ENCODE measurements around the gene PRIMA1. TPM values are rescaled to one million over a fixed set of nuclear protein-coding genes. Genes with fewer than 3 reads are reported as not detected.

The PRIMA1 gene
- total RNA-seq, 2 donors from 2014 or later = 2.3 to 3.5 TPM

GRCh38 chr14:93747560-93747959 lies 40.7 kb downstream of the PRIMA1 start:
- DNase-seq (ENCODE audit: low spot score) (no peak), ATAC-seq (ENCODE audit: insufficient number of reproducible peaks, low FRiP score, low read depth) (no peak)
- H3K27ac ChIP-seq = no peak overlapping the region
- no peak overlapping the region for H3K4me3 ChIP-seq
- no peak for TF ChIP-seq CTCF (IDR thresholded peaks at IDR 0.05)
- no peaks in the 10 kb centered on the region for H3K9me3 ChIP-seq
- peaks cover 0 to under 1% of the 10 kb centered on the region in 2 donors for H3K4me1 ChIP-seq (ENCODE audit: control insufficient read depth in 1 of 2, low read depth in 2 of 2)
- H3K36me3 ChIP-seq = no peaks in the 10 kb centered on the region
- no peaks in the 10 kb centered on the region for H3K27me3 ChIP-seq (replicated peaks; ENCODE audit: insufficient read depth)

- Histone ChIP-seq H3K27me3 (replicated peaks; ENCODE audit: insufficient read depth) (no peaks in the 10 kb centered on the region), H3K4me3 (no peak overlapping the region), H3K9me3 (no peaks in the 10 kb centered on the region), H3K4me1 (ENCODE audit: control insufficient read depth in 1 of 2, low read depth in 2 of 2) (no peaks in the 10 kb centered on the region), H3K27ac (no peak overlapping the region), H3K36me3 (no peaks in the 10 kb centered on the region)
- ATAC-seq (ENCODE audit: insufficient number of reproducible peaks, low FRiP score, low read depth) (no peak), DNase-seq (ENCODE audit: low spot score) (no peak)
- no peak for TF ChIP-seq CTCF (IDR thresholded peaks at IDR 0.05)
Observed at GRCh38 chr14:93747102-93747501, 41.2 kb downstream of the PRIMA1 start.

- TF ChIP-seq CTCF (IDR thresholded peaks at IDR 0.05) = no peak
- Histone ChIP-seq H3K27ac (no peak overlapping the region), H3K36me3 (no peaks in the 10 kb centered on the region), H3K9me3 (no peaks in the 10 kb centered on the region), H3K27me3 (replicated peaks; ENCODE audit: insufficient read depth) (no peaks in the 10 kb centered on the region), H3K4me3 (no peak overlapping the region), H3K4me1 (ENCODE audit: control insufficient read depth in 1 of 2, low read depth in 2 of 2) (no peaks in the 10 kb centered on the region)
- DNase-seq (ENCODE audit: low spot score) (no peak), ATAC-seq (ENCODE audit: insufficient number of reproducible peaks, low FRiP score, low read depth) (no peak)
Observed at GRCh38 chr14:93745603-93746273, 42.5 kb downstream of the PRIMA1 start.

- no peak for DNase-seq (ENCODE audit: low spot score)
- H3K36me3 ChIP-seq = no peaks in the 10 kb centered on the region
- ATAC-seq (ENCODE audit: insufficient number of reproducible peaks, low FRiP score, low read depth) = no peak
- no peak for TF ChIP-seq CTCF (IDR thresholded peaks at IDR 0.05)
- H3K4me1 ChIP-seq (ENCODE audit: control insufficient read depth in 1 of 2, low read depth in 2 of 2) = no peaks in the 10 kb centered on the region
- H3K27me3 ChIP-seq (replicated peaks; ENCODE audit: insufficient read depth) = no peaks in the 10 kb centered on the region
- H3K4me3 ChIP-seq = no peak overlapping the region
- H3K9me3 ChIP-seq = no peaks in the 10 kb centered on the region
- H3K27ac ChIP-seq = no peak overlapping the region
Observed at GRCh38 chr14:93744876-93745275, 43.4 kb downstream of the PRIMA1 start.

GRCh38 chr14:93744176-93744575 lies 44.1 kb downstream of the PRIMA1 start:
- no peak for DNase-seq (ENCODE audit: low spot score)

More at GRCh38 chr14:93744176-93744575, 44.1 kb downstream of the PRIMA1 start:
- Histone ChIP-seq H3K9me3 (no peaks in the 10 kb centered on the region), H3K27ac (no peak overlapping the region), H3K4me3 (no peak overlapping the region), H3K27me3 (replicated peaks; ENCODE audit: insufficient read depth) (no peaks in the 10 kb centered on the region), H3K4me1 (ENCODE audit: control insufficient read depth in 1 of 2, low read depth in 2 of 2) (no peaks in the 10 kb centered on the region), H3K36me3 (no peaks in the 10 kb centered on the region)
- no peak for ATAC-seq (ENCODE audit: insufficient number of reproducible peaks, low FRiP score, low read depth)
- no peak for TF ChIP-seq CTCF (IDR thresholded peaks at IDR 0.05)

Data from thoracic aorta (tissue), 2 donors.